GM23248 (cell line): ENCODE data around the gene STYXL2. TPM values are rescaled to one million over a fixed set of nuclear protein-coding genes. Genes with fewer than 3 reads are reported as not detected.

Source experiments
- DNase-seq: peaks from one replicate; pipeline ENCODE4 v3.0.0-alpha.2; 2015
- H2AFZ ChIP-seq: fragments of 200-600 bp; sonication (generic); 2 replicates; pipeline ENCODE4 v1.6.1; 2016; ENCODE audit warnings: antibody characterized with exemption
- H3F3A ChIP-seq: fragments of 200-600 bp; sonication (generic); 2 replicates; pipeline ENCODE4 v1.6.1; 2016; ENCODE audit warnings: mild to moderate bottlenecking, antibody characterized with exemption, mixed run types; ENCODE audit not compliant: insufficient read depth
- H3K27ac ChIP-seq: fragments of 200-600 bp; sonication (generic); 2 replicates; pipeline ENCODE4 v1.5.1; 2016; ENCODE audit warnings: mild to moderate bottlenecking
- H3K27me3 ChIP-seq: fragments of 200-600 bp; sonication (generic); replicated peaks from 2 replicates; pipeline ENCODE4 v1.6.1; 2016; ENCODE audit warnings: mild to moderate bottlenecking; ENCODE audit not compliant: insufficient read depth
- H3K36me3 ChIP-seq: fragments of 200-600 bp; sonication (generic); 2 replicates; pipeline ENCODE4 v1.6.1; 2016; ENCODE audit warnings: low read depth, mild to moderate bottlenecking
- H3K4me1 ChIP-seq: fragments of 200-600 bp; sonication (generic); 2 replicates; pipeline ENCODE4 v1.6.1; 2016; ENCODE audit warnings: mild to moderate bottlenecking; ENCODE audit not compliant: insufficient read depth
- H3K4me2 ChIP-seq: fragments of 200-600 bp; sonication (generic); one replicate; pipeline ENCODE4 v1.6.1; 2016; ENCODE audit warnings: mild to moderate bottlenecking; ENCODE audit not compliant: unreplicated experiment
- H3K4me3 ChIP-seq: fragments of 200-600 bp; sonication (generic); 2 replicates; pipeline ENCODE4 v1.5.1; 2016; ENCODE audit warnings: mild to moderate bottlenecking
- H3K79me2 ChIP-seq: fragments of 200-600 bp; sonication (generic); 2 replicates; pipeline ENCODE4 v1.6.1; 2016; ENCODE audit warnings: mild to moderate bottlenecking; ENCODE audit not compliant: insufficient read depth
- H3K9ac ChIP-seq: fragments of 200-600 bp; sonication (generic); 2 replicates; pipeline ENCODE4 v1.6.1; 2016; ENCODE audit warnings: mild to moderate bottlenecking
- H3K9me2 ChIP-seq: fragments of 200-600 bp; sonication (generic); 2 replicates; pipeline ENCODE4 v1.6.1; 2016; ENCODE audit warnings: mixed run types, mild to moderate bottlenecking, moderate library complexity; ENCODE audit not compliant: insufficient read depth
- H3K9me3 ChIP-seq: fragments of 200-600 bp; sonication (generic); one replicate; pipeline ENCODE4 v1.6.1; 2017; ENCODE audit warnings: low read depth
- H4K20me1 ChIP-seq: fragments of 200-600 bp; sonication (generic); 2 replicates; pipeline ENCODE4 v1.6.0; 2016; ENCODE audit not compliant: insufficient read depth
- EZH2 ChIP-seq: fragments of 200-600 bp; sonication (generic); IDR thresholded peaks from 2 replicates; pipeline ENCODE4 v1.6.1; 2018; ENCODE audit warnings: antibody characterized with exemption, mild to moderate bottlenecking; ENCODE audit not compliant: insufficient read depth, poor library complexity, severe bottlenecking
- EZH2phosphoT487 ChIP-seq: fragments of 200-600 bp; sonication (generic); IDR thresholded peaks from 2 replicates; pipeline ENCODE4 v1.6.1; 2018; ENCODE audit warnings: antibody characterized with exemption, moderate library complexity, mild to moderate bottlenecking, low read depth; ENCODE audit not compliant: insufficient read depth
- WGBS, 2 experiments: methylation state at CpG; one replicate each; pipeline ENCODE4 v1.1.6; 2015 to 2017; ENCODE audit warnings: low lambda C conversion rate in 2 of 2, low coverage in 1 of 2; ENCODE audit errors: missing lambda C conversion rate in 2 of 2; 5-methylcytosine and 5-hydroxymethylcytosine counted together
- in situ Hi-C: fragments of 300-500 bp; cut with MboI; formaldehyde crosslinking; loops from 2 replicates; pipeline ENCODE4 v1.15.0; 2020
- polyA plus RNA-seq: library from polyadenylated mRNA; unstranded; fragments of >200 nt; fragmentation: Nextera tagmentation; extraction: Ambion mirVana; gene quantifications from 2 replicates; pipeline ENCODE4 v1.2.1, GENCODE V29; 2016
- total RNA-seq: library from RNA; depleted of rRNA; stranded (reverse); fragments of >200 nt; shearing (Covaris generic); gene quantifications from 2 replicates; pipeline ENCODE4 v1.2.3, GENCODE V29; 2014

Gene STYXL2
- total and polyA plus RNA-seq, 2 experiments from 2014 or later = not detected

DNA sequence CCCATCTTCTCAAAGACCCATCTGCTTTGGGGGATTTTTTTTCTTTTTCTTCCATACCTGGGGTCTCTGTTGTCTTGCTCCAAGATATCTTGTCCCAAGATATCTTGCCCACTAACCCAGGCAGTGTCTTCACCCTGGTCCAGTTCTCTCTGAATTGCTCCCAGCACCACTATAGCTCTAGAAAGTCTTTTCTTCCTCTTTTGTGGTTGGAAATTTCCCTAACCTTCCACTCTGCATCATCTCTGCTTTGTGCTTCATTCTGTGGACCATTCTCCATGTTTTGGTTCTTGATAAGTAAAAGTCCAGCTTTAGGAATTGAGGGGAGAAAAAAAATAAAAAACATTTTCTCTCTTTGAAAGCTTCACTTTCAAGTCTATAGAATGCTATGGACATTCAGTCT lies 20.9 kb downstream of the STYXL2 start:
- H4K20me1 ChIP-seq = no peaks in the 10 kb centered on the region
- no peak for DNase-seq
- TF ChIP-seq EZH2 (no peak), EZH2phosphoT487 (no peak)
- no peak overlapping the region for H2AFZ ChIP-seq
- no peaks in the 10 kb centered on the region for H3K79me2 ChIP-seq
- no peaks in the 10 kb centered on the region for H3K9me3 ChIP-seq
- no peak overlapping the region for H3K4me3 ChIP-seq
- H3K9ac ChIP-seq = no peak overlapping the region
- no peaks in the 10 kb centered on the region for H3K36me3 ChIP-seq
- in situ Hi-C loops = no loop called here
- H3K4me2 ChIP-seq = no peak overlapping the region
- no peaks in the 10 kb centered on the region for H3K9me2 ChIP-seq
- no peak overlapping the region for H3K27ac ChIP-seq
- H3F3A ChIP-seq = no peaks in the 10 kb centered on the region
- H3K27me3 ChIP-seq = peaks cover 26% of the 10 kb centered on the region
- H3K4me1 ChIP-seq = no peaks in the 10 kb centered on the region

DNA sequence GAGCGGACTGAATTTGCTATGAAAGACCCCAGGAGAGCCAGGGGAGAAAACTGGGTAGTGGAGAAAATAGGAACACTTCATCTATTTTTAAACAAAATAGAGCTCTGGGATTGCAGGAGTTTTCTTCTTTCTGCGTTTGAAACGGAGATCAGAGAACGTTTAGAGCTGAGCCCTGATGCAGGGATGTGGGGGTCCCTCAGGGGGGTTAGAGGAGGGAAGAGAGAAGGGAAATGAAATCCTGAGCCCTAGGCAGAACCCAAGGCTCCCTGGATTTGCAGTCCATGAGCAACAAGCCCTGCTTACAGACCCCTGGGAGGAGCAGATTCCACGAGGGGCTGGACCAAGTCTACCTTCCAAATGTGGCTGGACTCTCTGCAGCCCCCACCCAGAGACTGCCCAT lies 21.8 kb downstream of the STYXL2 start:
- no peak overlapping the region for H3K27ac ChIP-seq

DNA sequence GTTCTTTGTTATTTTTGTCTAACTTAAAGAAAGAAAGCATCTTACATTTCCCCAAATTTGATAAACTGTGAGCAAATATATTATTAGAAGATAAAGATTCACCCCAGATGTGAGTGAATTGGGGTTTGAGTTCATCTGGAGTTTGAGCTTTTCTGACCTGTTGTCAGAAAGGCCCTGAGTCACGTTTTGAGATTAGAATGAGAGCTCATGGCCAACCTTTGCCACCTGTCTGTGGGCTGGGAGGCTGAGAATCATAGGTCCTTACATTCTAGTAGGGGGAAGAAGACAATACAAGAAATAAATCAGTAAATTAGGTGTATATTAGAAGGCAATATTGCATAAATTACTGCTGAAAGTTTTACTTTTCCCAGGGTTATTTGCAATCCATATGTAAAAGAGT lies 22.3 kb downstream of the STYXL2 start:
- DNase-seq = no peak
- H3K4me1 ChIP-seq = no peaks in the 10 kb centered on the region

More for the DNA sequence above, 21.8 kb downstream of the STYXL2 start:
- Histone ChIP-seq H3K9me3 (no peaks in the 10 kb centered on the region), H3F3A (no peaks in the 10 kb centered on the region), H3K4me2 (no peak overlapping the region), H3K79me2 (no peaks in the 10 kb centered on the region), H3K4me3 (no peak overlapping the region), H3K4me1 (no peaks in the 10 kb centered on the region), H3K9me2 (no peaks in the 10 kb centered on the region), H2AFZ (no peak overlapping the region), H3K9ac (no peak overlapping the region), H3K36me3 (no peaks in the 10 kb centered on the region), H4K20me1 (no peaks in the 10 kb centered on the region), H3K27me3 (peaks cover 29% of the 10 kb centered on the region)
- TF ChIP-seq EZH2 (no peak), EZH2phosphoT487 (no peak)
- in situ Hi-C loops = no loop called here
- DNase-seq = no peak
- WGBS, 2 experiments = 25 to 27% methylated on average over 5 of the region's 5 CpGs

DNA sequence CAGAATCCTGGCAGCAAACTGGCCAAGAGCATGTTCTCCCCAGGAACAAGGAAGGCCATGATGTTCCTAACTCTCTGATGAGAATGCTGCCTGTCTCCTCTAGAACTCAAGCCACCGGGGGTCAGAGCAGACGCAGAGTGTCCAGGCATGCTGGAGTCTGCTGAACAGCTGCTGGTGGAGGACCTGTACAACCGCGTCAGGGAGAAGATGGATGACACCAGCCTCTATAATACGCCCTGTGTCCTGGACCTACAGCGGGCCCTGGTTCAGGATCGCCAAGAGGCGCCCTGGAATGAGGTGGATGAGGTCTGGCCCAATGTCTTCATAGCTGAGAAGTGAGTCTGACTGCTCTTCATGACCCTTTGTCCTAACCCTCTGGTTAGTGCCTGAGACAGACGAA lies 23.4 kb downstream of the STYXL2 start:
- Histone ChIP-seq H2AFZ (no peak overlapping the region), H3K9me2 (no peaks in the 10 kb centered on the region), H3K4me3 (no peak overlapping the region), H3K9me3 (no peaks in the 10 kb centered on the region), H3K79me2 (no peaks in the 10 kb centered on the region), H3K4me1 (no peaks in the 10 kb centered on the region), H3F3A (no peaks in the 10 kb centered on the region), H3K9ac (no peak overlapping the region), H3K27ac (no peak overlapping the region), H3K4me2 (no peak overlapping the region), H3K36me3 (no peaks in the 10 kb centered on the region), H4K20me1 (no peaks in the 10 kb centered on the region), H3K27me3 (peaks cover 39% of the 10 kb centered on the region)
- TF ChIP-seq EZH2phosphoT487 (no peak), EZH2 (no peak)
- in situ Hi-C loops = no loop called here
- 64 to 65% methylated on average over 9 of the region's 9 CpGs for WGBS, 2 experiments
- DNase-seq = no peak

More for the DNA sequence above, 22.3 kb downstream of the STYXL2 start:
- H3K9me3 ChIP-seq = no peaks in the 10 kb centered on the region
- in situ Hi-C loops = no loop called here
- no peak overlapping the region for H3K9ac ChIP-seq
- H3K9me2 ChIP-seq = no peaks in the 10 kb centered on the region
- no peaks in the 10 kb centered on the region for H4K20me1 ChIP-seq
- H3K36me3 ChIP-seq = no peaks in the 10 kb centered on the region
- H3F3A ChIP-seq = no peaks in the 10 kb centered on the region
- H3K4me3 ChIP-seq = no peak overlapping the region
- no peak for TF ChIP-seq EZH2phosphoT487
- TF ChIP-seq EZH2 = no peak
- no peaks in the 10 kb centered on the region for H3K79me2 ChIP-seq
- no peak overlapping the region for H3K4me2 ChIP-seq
- H3K27me3 ChIP-seq = peaks cover 30% of the 10 kb centered on the region
- H3K27ac ChIP-seq = no peak overlapping the region
- WGBS, 2 experiments = 14 to 31% methylated on average over 1 of the region's 1 CpG
- H2AFZ ChIP-seq = no peak overlapping the region

DNA sequence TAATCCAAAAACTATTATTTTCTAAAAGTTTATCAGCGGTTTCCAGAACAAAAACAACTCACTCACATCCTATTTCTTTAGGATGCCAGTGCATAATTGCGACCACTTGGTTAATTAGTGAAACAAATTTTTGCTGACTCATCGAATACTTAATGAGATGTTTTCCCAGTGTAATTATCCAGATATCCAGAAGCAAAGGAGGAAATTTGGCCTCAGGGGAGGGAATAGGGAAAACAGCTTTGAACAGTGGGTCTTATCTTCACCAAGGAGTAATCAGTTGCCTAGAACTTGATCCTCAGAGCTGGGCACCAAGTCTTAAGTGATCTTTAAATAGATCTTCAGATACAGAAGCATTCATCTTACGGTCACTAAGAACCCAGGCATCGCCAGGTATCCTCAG lies 24.3 kb downstream of the STYXL2 start:
- no peak overlapping the region for H3K9ac ChIP-seq
- peaks cover 39% of the 10 kb centered on the region for H3K27me3 ChIP-seq
- no peaks in the 10 kb centered on the region for H4K20me1 ChIP-seq
- TF ChIP-seq EZH2phosphoT487 = no peak
- no peak for TF ChIP-seq EZH2
- no peaks in the 10 kb centered on the region for H3F3A ChIP-seq
- H3K4me3 ChIP-seq = no peak overlapping the region
- no peak overlapping the region for H2AFZ ChIP-seq
- H3K36me3 ChIP-seq = no peaks in the 10 kb centered on the region
- 49 to 52% methylated on average over 5 of the region's 5 CpGs for WGBS, 2 experiments
- H3K9me2 ChIP-seq = no peaks in the 10 kb centered on the region
- H3K27ac ChIP-seq = no peak overlapping the region
- DNase-seq = no peak
- in situ Hi-C loops = no loop called here
- no peak overlapping the region for H3K4me2 ChIP-seq
- H3K4me1 ChIP-seq = no peaks in the 10 kb centered on the region
- H3K79me2 ChIP-seq = no peaks in the 10 kb centered on the region
- H3K9me3 ChIP-seq = no peaks in the 10 kb centered on the region
